GM12873 (cell line): ENCODE data around the gene CPSF3.

Experiments
- TF ChIP-seq, protein P1 (sequence below): IDR thresholded peaks from 2 replicates; pipeline ENCODE4 v1.5.1; 2012; ENCODE audit warnings: low read depth, mild to moderate bottlenecking, moderate library complexity, low read length, control low read depth; ENCODE audit not compliant: insufficient read depth; ENCODE audit errors: missing control alignments

CPSF3 gene

DNA sequence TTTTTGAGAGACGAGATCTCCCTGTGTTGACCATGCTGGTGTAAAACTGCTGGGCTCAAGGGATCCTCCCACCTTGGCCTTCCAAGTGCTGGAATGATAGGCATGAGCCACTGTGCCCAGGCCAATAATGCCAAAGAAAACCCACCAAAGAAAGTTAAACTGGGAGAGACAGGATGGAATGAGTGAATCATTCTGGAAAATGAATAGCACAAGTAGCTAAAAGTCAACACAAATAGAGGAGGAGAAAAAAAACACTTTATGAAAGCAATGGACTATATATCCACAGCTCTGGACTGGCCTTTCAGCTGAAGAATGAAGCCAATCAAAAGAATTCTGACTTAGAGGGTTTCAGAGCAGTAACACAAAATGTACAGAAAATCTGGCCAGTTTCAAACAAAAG, 74.8 kb downstream of the CPSF3 start:
- TF ChIP-seq, protein P1, sequence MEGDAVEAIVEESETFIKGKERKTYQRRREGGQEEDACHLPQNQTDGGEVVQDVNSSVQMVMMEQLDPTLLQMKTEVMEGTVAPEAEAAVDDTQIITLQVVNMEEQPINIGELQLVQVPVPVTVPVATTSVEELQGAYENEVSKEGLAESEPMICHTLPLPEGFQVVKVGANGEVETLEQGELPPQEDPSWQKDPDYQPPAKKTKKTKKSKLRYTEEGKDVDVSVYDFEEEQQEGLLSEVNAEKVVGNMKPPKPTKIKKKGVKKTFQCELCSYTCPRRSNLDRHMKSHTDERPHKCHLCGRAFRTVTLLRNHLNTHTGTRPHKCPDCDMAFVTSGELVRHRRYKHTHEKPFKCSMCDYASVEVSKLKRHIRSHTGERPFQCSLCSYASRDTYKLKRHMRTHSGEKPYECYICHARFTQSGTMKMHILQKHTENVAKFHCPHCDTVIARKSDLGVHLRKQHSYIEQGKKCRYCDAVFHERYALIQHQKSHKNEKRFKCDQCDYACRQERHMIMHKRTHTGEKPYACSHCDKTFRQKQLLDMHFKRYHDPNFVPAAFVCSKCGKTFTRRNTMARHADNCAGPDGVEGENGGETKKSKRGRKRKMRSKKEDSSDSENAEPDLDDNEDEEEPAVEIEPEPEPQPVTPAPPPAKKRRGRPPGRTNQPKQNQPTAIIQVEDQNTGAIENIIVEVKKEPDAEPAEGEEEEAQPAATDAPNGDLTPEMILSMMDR: no peak

DNA sequence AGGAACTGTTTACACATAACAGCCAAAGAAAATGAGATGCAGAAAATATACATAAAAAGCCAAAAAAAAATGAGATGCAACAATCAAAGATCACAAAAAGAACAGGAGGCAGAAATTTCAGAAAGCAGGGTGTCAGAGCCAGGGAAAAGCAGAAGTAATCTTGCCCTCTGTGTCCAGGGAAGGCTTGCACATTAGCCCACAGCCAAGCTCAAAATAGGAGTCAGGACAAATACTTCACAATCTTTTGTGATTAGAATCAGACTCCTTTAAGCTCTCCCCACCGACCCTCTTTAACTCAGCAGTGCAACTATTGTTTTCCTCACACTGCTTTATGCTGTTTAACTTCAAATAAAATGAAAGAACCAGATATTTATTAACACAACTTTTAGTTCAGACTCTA, 85.5 kb downstream of the CPSF3 start:
- TF ChIP-seq, protein P1: no peak

DNA sequence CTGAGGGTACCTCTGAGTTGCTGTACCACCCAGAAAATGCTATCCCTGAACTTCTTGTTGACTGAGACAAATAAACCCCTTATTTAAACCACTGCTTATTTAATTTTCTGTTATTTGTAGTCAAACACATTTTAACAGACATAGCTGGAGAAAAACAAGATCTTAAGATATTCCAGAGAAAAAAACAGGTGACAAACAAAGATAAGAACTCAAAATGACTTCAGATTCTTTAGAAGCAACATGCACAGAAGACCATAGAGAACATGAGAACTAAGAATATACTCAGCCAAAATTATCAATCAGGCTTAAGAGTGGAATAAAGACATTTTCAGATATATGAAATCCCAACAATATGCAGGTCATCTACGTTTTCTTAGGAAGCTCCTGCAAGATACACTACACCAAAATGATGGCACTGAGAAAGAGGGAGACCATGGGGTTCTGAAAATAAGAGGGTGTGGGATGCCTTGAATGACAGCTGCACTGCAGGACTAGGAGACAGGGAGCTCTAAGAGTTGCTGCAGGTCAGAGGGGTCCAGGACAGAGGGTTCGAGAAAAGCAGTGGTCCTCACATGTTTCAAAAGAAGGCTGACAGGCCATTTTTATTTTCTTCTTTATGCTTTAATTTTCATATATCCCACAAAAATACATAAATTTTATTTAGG, 93.8 kb downstream of the CPSF3 start:
- TF ChIP-seq, protein P1: no peak

DNA sequence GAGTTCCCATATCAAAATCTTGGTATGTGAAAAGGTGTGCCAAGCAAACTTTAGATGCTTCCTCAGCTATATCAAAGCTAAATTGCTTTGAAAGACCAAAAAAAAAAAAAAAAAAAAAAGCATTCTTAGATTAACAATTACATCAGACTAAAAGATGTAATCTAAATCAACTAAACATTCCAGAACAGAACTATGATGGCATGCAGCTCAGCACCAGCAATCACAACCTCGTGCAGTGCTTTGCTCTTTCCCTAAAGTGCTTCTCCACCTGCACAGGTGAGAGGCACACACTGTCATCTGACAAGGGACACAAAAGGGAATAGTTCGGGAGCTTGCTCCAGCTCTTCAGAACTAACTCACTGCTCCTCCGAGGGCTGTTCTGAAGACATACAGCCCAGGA, 94.7 kb downstream of the CPSF3 start:
- TF ChIP-seq, protein P1: no peak

DNA sequence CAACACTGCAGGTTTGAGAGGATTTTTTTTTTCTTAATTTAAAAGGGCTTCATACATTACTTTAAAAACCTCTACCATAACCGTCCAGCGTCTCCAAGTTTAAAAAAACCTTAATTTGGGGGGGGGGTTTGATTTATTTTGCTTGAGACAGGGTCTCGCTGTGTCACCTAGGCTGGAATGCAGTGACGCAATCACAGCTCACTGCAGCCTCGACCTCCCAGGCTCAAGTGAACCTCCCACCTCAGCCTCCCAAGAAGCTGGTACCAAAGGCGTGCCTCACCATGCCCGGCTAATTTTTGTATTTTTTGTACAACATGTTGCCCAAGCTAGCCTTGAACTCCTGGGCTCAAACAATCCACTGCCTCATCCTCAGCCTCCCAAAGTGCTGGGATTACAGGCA, 95.3 kb downstream of the CPSF3 start:
- TF ChIP-seq, protein P1: no peak

DNA sequence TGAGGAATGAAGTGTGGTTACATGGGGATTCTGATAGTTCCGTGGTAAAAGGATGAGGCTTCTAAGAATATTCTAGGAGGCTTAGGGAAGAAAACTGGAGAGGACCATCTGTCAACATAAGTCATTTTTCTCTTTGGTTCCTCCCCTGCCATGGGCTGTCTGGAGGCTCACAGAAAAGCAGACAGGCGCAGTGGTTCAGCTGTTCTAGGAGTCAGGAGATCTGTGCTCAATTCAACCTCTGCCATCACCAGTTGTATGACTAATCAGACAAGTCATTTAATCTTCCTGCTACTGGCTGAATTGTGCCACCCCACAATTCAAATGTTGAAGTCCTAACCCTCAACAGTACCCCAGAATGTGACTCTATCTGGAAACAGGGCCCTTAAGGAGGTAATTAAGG, 95.8 kb downstream of the CPSF3 start:
- TF ChIP-seq, protein P1: no peak
